ENCODE measurements around the gene USP31. TPM values are rescaled to one million over a fixed set of nuclear protein-coding genes. Genes with fewer than 3 reads are reported as not detected.
A peak's percentile ranks its signal among the peaks of the same experiment; 100 is the strongest.

The USP31 gene, protein sequence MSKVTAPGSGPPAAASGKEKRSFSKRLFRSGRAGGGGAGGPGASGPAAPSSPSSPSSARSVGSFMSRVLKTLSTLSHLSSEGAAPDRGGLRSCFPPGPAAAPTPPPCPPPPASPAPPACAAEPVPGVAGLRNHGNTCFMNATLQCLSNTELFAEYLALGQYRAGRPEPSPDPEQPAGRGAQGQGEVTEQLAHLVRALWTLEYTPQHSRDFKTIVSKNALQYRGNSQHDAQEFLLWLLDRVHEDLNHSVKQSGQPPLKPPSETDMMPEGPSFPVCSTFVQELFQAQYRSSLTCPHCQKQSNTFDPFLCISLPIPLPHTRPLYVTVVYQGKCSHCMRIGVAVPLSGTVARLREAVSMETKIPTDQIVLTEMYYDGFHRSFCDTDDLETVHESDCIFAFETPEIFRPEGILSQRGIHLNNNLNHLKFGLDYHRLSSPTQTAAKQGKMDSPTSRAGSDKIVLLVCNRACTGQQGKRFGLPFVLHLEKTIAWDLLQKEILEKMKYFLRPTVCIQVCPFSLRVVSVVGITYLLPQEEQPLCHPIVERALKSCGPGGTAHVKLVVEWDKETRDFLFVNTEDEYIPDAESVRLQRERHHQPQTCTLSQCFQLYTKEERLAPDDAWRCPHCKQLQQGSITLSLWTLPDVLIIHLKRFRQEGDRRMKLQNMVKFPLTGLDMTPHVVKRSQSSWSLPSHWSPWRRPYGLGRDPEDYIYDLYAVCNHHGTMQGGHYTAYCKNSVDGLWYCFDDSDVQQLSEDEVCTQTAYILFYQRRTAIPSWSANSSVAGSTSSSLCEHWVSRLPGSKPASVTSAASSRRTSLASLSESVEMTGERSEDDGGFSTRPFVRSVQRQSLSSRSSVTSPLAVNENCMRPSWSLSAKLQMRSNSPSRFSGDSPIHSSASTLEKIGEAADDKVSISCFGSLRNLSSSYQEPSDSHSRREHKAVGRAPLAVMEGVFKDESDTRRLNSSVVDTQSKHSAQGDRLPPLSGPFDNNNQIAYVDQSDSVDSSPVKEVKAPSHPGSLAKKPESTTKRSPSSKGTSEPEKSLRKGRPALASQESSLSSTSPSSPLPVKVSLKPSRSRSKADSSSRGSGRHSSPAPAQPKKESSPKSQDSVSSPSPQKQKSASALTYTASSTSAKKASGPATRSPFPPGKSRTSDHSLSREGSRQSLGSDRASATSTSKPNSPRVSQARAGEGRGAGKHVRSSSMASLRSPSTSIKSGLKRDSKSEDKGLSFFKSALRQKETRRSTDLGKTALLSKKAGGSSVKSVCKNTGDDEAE (N-terminal part only)
- 10 to 100 TPM in 2 of 4 donors, 1 to 10 TPM in 2; 7.8 to 29.9 (median 11.0) TPM for total RNA-seq

DNA sequence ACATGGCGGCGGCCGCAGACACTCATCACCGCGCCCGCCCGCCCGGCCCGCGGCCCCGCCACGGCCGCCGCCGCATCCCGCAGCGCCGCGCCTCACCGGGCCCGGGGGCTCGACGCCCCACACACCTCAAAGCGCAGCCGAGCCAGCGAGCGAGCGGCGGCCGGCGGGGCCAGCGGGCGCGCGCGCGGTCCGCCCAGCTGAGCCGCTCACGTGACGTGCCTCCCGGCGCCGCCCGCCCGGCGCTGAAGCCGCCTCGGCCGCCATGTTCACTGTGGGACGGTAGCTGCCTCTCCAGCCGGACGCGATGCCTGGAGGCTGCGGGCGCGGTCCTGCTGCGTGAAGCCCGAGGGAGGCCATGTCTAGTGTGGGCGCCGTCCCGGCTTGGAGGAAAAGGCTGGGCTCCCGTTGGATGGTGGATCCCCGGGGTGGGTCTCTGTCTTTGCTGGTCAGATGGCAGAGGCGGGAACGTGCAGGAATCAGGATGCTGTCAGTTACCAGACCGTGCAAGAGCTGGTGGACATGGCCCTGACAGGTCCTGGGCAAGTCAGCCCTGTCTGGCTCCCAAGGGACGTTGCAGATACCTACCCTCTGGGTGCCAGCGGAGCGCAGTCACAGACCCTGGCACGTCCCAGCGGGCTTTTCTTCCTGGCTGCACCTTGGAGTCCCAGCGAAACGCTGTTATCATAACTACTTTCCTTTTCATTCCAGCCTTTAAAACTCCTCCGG is at the start of gene USP31:
Gene USP31, minus strand, starts transcription at position 186 of the 726 bp plus-strand sequence. Its CDS starts 182 bp downstream, at position 4.
- TF ChIP-seq, protein P1, sequence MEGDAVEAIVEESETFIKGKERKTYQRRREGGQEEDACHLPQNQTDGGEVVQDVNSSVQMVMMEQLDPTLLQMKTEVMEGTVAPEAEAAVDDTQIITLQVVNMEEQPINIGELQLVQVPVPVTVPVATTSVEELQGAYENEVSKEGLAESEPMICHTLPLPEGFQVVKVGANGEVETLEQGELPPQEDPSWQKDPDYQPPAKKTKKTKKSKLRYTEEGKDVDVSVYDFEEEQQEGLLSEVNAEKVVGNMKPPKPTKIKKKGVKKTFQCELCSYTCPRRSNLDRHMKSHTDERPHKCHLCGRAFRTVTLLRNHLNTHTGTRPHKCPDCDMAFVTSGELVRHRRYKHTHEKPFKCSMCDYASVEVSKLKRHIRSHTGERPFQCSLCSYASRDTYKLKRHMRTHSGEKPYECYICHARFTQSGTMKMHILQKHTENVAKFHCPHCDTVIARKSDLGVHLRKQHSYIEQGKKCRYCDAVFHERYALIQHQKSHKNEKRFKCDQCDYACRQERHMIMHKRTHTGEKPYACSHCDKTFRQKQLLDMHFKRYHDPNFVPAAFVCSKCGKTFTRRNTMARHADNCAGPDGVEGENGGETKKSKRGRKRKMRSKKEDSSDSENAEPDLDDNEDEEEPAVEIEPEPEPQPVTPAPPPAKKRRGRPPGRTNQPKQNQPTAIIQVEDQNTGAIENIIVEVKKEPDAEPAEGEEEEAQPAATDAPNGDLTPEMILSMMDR (IDR thresholded peaks at IDR 0.05), result no peak
- TF ChIP-seq POLR2A (IDR thresholded peaks at IDR 0.05), result peak in 2 of 4 donors; percentile 32 to 44
- Histone ChIP-seq H3K27ac (peak within 1 kb of the TSS; percentile 86 to 97 (median 94)), H3K4me3 (peak within 1 kb of the TSS; percentile 50 to 92 (median 68)), H3K9me3 (no peaks in the 10 kb centered on the region), H3K36me3 (no peaks in the 10 kb centered on the region), H3K4me1 (peaks cover 6 to 64% (median 41%) of the 10 kb centered on the region in 3 donors), H3K27me3 (no peaks in the 10 kb centered on the region)
- 2 to 3% methylated on average over 11 of the region's 75 CpGs for WGBS, 2 donors
- intact Hi-C loops (cut with DNase I), result no loop called here
- peak; percentile 37 for DNase-seq

DNA sequence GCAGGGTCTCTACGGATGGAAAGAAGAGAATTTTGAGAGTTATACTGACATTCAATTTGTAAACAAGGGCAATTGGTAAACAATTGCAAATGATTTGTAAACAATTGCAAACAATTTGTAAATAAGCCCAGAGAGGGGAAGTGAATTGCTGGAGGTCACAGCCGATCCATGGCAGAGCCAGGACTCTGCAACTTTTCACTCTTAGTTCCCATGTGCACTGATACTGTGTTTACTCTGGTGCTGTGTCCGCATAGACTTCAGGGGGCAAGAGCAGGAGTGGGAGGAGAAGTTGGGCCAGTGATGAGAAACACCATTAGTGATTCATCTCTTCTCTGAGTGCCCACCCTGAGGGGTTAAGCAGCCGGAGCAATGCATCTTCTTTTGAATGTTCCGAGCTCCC is 47.3 kb upstream of the USP31 start:
- peaks cover 0 to 14% (median 5%) of the 10 kb centered on the region in 3 donors for H3K4me1 ChIP-seq
- H3K36me3 ChIP-seq, result peaks cover 0 to 99% (median 0%) of the 10 kb centered on the region in 3 donors
- 64 to 70% methylated on average over 5 of the region's 5 CpGs for WGBS, 2 donors
- H3K9me3 ChIP-seq, result no peaks in the 10 kb centered on the region
- intact Hi-C loops (cut with DNase I), result no loop called here
- H3K27ac ChIP-seq, result no peak overlapping the region
- peaks cover 0 to 3% (median 0%) of the 10 kb centered on the region in 4 donors for H3K27me3 ChIP-seq
- DNase-seq, result no peak
- TF ChIP-seq POLR2A (IDR thresholded peaks at IDR 0.05), result no peak
- TF ChIP-seq, protein P1 (IDR thresholded peaks at IDR 0.05), result no peak
- no peak overlapping the region for H3K4me3 ChIP-seq

DNA sequence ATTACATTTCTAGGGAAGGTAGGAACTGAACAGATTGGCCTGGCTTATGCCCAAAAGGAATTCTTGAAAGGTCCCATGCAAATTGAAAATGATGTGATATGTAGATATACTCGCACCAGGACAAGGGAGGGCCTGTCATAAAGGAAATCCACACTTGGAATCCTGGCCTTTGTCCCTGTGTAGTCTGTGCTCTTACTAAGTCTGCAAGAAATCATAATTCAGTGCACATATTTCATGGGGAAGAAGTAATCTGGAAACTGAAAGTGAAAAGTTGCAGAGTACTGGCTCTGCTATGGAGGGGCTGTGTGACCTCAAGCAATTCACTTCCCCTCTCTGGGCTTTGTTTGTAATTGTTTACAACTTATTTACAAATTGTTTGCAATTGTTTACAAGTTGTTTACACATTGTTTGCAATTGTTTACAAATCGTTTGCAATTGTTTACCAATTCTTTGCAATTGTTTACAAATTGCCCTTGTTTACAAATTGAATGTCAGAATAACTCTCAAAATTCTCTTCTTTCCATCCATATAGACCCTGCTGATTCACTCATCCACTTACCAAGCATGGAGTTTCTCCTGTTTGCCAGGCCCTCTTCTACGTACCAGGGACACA is 46.2 kb upstream of the USP31 start:
- no peak for DNase-seq
- WGBS, 2 donors, result 49 to 55% methylated on average over 3 of the region's 3 CpGs
- Histone ChIP-seq H3K4me1 (peaks cover 0 to 14% (median 5%) of the 10 kb centered on the region in 3 donors), H3K36me3 (peaks cover 0 to 98% (median 0%) of the 10 kb centered on the region in 3 donors), H3K9me3 (no peaks in the 10 kb centered on the region), H3K27ac (no peak overlapping the region), H3K4me3 (no peak overlapping the region), H3K27me3 (peaks cover 0 to 3% (median 0%) of the 10 kb centered on the region in 4 donors)
- intact Hi-C loops (cut with DNase I), result no loop called here
- TF ChIP-seq, protein P1 (IDR thresholded peaks at IDR 0.05), result no peak
- TF ChIP-seq POLR2A (IDR thresholded peaks at IDR 0.05), result no peak

DNA sequence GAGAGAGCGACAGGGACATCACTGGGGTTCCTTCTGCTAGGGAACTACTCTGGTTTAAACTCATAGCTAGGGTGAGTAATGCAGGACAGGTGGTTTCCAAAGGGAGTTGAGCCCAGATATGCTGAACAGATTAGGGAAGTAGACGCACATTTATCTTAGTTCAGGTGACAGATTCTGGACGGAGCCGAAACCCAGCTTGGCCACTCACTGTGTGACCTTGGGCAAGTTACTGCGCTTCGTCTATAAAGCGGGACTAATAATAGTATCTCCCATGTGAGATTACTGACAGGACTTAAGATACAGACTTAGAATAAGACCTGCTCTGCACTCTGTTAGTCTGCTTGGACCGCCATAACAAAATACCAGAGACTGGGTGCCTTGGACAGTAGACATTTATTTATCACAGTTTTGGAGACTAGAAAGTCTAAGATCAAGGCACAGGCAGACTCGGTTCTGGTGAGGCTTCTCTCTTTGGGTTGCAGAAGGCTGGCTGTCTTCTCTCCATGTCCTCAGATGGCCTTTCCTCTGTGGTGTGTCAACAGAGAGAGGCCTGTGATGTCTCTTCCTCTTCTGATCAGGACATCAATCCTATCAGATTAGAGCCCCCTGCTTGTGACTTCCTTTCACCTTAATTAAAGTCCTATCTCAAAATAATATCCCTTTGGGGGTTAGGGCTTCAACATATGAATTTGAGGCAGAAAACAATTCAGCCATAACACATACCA is 45.4 kb upstream of the USP31 start:
- Histone ChIP-seq H3K27ac (no peak overlapping the region), H3K4me3 (no peak overlapping the region), H3K27me3 (no peaks in the 10 kb centered on the region), H3K4me1 (peaks cover 0 to 14% (median 5%) of the 10 kb centered on the region in 3 donors), H3K9me3 (no peaks in the 10 kb centered on the region), H3K36me3 (peaks cover 0 to 98% (median 0%) of the 10 kb centered on the region in 3 donors)
- TF ChIP-seq, protein P1 (IDR thresholded peaks at IDR 0.05), result no peak
- TF ChIP-seq POLR2A (IDR thresholded peaks at IDR 0.05), result no peak
- intact Hi-C loops (cut with DNase I), result no loop called here
- 80% methylated on average over 5 to 9 of the region's 9 CpGs for WGBS, 2 donors
- no peak for DNase-seq

All from esophagus squamous epithelium (tissue), 5 donors.